GM19467 (cell line): Measurements from ENCODE around the gene HRAS.

ENCODE experiments used
- ATAC-seq: cut with Tn5 transposase; IDR thresholded peaks from one replicate; pipeline ENCODE4 v1.9.1; 2021; ENCODE audit warnings: mild to moderate bottlenecking, moderate library complexity; ENCODE audit not compliant: unreplicated experiment

The HRAS gene

DNA sequence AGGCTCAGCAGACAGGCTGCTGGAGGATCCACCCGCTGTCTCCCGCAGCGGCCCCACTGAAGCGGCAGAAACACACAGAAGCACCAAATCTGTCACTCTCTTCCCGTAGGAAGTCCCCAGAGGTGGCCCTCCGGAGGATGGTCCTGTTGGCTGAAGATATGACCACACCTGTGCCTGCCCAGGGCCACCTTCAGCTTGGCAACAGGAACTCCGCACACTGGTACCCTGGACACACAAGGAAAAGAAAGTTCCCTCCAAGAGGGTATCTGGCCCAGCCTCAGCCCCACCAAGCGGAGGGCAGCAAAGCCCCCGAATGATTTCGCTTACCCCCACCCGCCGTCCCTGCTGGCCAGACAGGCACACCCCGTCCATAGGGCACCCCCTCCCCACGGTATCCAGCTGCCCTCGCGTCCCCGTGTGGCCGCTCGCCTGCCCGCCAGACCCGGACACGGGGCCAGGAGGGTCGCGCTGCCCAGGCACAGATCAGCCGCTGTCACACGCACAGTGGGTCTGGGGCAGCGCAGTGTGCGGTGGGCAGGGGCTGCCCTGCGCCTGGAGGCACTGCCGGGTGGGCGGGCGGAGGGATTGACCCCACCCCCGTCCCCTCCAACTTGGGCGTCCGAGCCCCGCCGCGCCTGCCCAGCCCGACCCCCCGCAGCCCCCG lies 32.4 kb upstream of the HRAS start:
- ATAC-seq: no peak

DNA sequence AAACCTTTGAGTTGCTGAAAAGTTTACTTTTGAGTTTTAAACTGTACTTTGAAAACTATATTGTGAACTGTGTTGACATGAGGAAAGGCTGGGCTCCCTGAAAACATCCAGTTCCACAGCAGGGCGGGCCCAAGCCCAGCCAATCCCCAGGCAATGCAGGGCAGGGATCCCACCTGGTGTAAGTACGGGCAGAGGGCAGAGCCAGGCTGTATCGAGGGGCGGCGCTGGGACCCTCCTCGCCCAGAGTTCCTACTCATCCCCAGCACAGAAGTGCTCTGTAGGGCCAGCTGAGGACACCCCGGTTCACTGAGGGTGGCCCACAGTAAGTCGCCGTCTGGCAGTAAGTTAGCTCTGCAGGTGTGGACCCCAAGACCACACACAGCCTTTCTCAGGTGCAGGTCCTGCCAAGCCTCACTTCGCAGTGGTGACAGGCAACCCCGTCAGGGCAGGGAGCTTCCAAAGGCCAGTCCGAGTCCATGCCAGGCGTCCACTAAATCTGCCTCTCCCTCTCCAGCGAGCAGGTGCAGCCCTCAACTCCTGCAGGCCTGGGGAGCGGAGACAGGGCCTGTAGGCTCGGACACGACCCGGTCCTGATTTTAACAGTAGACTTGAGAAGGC lies 31.7 kb upstream of the HRAS start:
- no peak for ATAC-seq

DNA sequence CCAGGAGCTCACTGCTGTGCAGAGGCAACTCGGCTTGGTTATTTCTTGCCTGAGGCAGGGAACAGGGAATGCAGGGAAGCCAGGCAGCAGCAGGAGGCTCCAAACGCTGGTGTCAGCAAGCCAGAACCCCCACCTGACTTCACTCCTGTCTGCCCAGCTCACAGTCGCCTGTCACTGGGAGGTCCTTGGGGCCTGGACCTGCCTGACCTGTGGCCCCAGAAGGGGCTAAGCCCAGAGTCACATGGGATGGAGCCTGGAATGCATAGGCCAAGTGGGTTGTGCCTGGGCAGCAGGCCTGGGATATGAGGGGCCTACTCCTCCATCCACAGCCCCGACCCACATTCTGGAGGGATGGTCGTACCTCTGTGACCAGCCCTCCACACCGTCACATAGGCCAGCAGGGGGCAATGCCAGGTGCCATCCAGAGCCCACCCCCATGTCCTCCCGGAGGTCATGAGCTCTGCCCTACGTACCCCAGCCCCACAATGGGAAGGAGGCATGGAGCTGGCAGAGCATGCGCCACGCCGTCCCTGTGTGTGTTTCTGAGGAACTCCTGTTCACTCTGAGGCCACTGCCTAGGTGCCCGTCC lies 30.6 kb upstream of the HRAS start:
- ATAC-seq: no peak

DNA sequence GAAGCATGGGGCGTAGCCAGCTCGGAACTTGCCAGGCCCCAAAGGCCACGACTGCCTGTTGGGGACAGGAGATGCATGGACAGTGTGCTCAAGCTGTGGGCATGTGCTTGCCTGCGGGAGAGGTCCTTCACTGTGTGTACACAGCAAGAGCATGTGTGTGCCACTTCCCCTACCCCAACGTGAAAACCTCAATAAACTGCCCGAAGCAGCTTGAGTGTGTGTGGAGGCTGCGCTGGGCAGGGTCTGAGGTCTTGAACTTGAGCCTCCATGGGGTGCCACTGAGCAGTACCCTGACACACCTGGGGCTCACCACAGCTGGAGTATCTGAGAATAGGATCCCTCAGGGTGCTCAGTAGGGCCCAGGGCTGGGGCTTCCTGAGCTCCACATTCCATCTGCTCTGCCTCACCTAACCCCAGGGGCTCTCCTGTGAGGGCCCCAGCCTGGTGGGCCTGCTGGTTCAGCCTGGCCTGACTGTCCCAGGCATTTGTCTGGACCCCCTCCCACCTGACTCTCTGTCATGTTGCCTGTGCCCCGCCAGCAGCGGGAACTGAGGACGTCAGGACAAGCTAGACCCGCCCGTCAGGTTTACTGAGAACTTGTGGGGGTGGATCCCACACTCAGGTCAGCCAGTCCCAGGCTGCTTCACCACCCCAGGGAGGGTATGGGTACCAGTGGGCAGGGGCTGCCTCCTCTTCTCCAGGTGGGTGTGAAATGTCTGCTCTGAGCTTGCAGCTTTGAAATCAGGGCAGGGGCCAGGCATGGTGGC lies 28.6 kb upstream of the HRAS start:
- no peak for ATAC-seq

DNA sequence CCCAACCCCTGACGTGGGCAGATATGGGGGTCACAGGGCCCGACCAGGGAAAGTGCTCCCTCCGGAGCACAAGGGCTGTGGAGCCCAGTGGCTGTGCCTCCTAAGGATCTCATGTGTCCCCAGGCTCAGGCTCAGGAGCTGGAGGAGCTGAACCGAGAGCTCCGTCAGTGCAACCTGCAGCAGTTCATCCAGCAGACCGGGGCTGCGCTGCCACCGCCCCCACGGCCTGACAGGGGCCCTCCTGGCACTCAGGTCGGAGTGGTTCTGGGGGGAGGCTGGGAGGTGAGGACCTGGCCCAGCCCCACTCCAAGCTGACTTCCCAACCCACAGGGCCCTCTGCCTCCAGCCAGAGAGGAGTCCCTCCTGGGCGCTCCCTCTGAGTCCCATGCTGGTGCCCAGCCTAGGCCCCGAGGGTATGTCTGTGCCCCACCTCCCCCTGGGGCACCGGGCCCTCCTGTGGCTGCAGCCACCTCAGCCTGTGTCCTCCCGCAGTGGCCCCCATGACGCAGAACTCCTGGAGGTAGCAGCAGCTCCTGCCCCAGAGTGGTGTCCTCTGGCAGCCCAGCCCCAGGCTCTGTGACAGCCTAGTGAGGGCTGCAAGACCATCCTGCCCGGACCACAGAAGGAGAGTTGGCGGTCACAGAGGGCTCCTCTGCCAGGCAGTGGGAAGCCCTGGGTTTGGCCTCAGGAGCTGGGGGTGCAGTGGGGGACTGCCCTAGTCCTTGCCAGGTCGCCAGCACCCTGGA lies 27.9 kb upstream of the HRAS start:
- ATAC-seq: no peak

DNA sequence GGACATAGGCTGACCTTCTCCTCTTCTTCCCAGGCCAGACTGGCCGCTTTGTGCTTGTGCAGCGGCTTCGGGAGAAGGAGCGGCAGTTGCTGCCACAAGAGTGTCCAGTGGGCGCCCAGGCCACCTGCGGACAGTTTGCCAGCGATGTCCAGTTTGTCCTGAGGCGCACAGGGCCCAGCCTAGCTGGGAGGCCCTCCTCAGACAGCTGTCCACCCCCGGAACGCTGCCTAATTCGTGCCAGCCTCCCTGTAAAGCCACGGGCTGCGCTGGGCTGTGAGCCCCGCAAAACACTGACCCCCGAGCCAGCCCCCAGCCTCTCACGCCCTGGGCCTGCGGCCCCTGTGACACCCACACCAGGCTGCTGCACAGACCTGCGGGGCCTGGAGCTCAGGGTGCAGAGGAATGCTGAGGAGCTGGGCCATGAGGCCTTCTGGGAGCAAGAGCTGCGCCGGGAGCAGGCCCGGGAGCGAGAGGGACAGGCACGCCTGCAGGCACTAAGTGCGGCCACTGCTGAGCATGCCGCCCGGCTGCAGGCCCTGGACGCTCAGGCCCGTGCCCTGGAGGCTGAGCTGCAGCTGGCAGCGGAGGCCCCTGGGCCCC lies 26.8 kb upstream of the HRAS start:
- ATAC-seq: no peak

DNA sequence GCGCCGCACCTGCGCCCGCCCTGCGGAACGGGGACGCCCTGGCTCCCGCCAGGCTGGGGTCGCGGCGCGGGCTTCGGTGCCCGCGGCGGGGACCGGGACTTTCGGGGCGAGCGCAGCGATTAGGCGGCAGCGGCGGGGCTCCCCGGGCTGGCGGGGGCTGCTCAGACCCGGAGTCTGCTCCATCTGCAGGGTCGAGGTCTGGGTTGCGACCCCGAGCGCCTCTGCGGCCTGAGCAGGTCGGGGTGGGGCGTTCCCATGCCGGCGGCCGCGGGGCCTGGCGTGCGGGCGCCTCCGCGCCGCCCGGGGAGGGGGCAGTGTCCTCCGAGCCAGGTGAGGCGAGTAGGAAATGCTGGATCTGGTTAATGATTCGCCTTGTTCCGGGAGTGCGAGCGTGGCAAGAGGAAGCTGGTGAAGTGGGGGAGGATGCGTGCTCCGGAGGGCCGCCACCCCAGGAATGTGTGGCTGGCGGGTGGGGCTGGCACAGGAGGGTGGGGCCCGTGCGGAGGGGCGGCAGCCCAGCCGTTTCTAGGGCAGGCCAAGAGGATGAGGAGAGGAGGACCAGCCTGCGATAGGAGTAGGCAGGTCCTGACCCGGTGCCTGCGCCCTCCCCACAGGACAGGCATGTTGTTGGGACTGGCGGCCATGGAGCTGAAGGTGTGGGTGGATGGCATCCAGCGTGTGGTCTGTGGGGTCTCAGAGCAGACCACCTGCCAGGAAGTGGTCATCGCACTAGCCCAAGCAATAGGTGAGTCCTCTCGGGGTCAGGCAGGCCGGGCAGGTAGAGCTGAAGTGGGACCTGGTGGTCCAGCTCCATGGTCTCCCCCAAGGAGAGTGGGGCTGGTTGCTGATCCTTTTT lies 26.0 kb upstream of the HRAS start:
- peak; percentile 8 for ATAC-seq

DNA sequence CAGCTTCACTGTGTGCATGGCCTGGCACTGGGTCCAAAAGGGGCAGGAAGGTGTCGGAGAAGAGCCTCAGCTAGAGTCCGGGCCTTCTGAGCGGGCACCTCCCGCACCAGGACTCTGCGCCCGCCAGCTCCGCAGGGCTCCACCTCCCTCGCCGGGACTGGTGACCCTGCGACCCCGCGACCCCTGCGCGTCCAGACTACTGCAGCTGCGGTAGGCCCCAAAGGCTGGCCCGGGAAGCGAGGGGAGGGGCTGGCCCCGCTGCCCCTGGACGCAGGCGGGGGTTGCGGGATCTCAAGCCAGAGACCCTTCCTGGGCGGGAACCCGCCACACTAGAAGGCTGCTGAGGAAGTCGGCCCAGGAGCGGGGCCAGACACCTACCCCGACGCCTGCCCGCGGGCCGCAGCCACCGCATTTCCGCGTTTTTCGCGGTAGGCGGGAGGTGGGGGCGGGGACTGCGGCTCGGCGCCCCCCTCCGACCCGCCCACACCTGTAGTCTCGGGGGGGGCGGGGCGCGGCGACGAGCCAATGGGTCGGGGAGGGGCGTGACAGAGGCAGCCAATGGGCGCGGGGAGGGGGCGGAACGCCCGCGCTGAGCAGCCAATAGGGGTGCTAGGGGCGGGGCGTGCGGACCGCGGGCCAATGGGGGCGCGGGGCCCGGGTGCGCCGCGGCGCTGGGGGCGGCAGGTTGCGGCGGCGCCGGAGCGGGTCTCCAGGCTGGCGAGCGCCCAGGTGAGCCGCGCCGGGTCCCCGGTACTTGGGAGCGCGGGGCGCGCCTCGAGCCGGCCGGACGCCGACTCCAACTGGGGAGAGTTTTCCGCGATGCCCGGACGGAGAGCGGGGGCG lies 25.1 kb upstream of the HRAS start, which contains the start of the genes LMNTD2 and RASSF7:
Gene LMNTD2 (minus strand): TSS at position 434 of the 843 bp plus-strand sequence. CDS start 22 bp downstream, at position 412.
Gene RASSF7 (plus strand): TSS at position 666 of the 843 bp plus-strand sequence. CDS start 799 bp downstream, outside the sequence.
- peak; percentile 68 for ATAC-seq

DNA sequence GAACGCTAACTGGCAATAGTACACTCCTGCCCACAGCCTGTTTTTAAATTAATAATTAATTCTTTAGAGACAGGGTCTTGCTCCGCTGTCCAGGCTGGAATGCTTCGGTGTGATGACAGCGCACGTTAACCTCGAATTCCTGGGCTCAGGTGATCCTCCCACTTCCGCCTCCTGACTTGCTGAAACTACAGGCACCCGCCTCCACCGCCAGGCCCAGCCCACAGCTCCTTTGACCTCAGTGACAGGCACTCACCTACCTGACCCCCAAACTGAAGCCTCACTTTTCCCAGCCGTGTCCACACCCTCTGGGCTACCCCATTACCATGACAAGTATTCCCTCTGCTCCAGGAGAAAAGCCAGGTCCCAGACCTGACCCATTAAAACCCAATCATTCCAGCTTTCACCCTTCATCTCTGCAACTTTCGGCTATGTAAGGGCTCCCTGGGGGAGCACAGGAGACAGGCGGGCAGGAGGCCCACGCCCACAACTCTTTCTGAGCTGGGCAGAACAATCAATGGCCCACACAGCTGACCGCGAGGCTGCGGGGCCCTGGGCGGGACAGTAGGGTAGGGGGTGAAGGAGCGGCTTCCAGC lies 24.4 kb upstream of the HRAS start:
- ATAC-seq: no peak

DNA sequence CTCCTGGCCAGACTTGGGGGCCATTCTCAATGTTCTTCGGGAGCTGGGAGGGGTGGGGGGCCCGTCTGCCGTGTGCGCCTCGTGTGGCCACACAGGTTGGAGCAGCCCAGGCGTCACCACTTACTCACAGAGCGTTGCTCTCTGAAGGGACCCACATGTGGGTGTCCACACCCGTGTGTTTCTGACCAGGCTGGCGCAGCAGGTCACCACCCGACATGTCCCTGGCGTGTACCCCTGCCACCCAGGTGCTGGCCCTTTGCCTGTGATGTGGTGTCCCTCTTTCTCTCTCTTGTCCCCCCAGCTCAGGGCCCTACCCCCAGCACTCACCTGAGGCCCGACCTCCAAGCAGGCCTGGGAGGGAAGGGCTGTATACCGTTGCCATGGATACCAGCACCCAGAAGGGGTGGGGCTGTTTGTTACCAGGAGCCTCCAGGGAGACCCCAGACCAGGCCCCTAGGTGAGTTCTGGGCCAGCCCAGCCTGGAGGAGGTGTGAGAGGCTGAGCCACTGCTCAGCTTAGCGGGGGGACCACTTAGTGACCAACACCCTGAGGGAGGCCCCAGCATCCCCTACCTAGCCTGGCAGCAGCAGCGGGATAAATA lies 23.7 kb upstream of the HRAS start:
- no peak for ATAC-seq

DNA sequence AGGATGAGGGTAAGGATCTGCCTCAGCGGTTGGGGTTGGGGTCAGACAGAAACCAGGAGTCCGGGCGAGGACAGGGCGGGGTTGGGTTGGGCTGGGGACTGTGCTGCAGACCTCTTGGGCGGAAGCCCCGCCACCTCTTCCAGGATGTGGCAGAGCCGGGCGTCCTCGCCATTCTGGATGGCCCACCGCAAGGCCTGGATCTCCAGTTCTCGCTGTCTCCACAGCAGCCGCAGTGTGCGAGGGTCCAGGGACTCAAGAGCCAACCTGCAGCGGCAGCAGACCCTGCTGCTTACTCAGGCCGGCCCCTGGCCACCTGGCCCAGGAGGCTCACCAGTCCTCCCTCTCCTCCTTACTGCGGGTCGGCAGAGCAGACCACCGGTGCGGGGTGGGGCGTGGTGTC lies 23.1 kb upstream of the HRAS start:
- no peak for ATAC-seq

DNA sequence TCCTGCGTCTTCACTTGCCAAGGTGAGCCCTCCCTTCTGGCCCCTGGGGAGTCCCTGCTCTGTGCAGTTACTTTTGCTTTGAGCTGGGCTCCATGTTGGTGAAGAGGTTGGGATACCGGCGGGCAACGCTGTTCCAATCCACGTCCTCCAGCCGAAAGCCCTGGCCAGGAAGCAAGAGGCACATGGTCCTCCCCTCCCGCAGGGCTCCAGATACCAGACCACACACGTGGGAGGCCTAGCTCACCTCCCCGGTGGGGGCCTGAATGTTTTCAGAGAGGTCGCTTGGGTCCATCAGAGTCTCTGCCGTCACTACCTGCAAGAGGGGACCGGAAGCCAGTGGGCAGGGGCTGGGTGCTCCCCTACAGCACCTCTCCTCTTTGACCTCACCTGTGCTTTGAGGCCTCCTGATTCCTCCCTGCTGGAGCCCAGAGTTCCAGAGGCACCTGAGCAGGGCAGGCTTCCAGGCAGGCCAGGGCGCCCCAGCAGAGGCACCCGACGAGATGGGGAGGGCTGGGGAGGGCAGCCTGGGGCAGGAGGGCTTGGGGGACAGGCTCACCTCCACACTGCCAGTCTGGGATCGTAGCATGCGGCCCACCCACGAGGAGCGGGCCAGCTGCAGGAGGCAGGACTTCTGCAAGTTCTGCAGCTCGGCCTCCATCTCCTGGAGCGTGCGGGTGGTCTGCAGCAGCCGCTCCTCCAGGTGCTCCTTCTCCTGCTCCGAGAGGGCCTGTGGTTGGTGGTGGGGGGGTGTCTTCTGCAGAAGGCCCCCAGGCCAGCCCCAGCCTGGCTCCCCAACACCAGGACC lies 22.2 kb upstream of the HRAS start:
- no peak for ATAC-seq

DNA sequence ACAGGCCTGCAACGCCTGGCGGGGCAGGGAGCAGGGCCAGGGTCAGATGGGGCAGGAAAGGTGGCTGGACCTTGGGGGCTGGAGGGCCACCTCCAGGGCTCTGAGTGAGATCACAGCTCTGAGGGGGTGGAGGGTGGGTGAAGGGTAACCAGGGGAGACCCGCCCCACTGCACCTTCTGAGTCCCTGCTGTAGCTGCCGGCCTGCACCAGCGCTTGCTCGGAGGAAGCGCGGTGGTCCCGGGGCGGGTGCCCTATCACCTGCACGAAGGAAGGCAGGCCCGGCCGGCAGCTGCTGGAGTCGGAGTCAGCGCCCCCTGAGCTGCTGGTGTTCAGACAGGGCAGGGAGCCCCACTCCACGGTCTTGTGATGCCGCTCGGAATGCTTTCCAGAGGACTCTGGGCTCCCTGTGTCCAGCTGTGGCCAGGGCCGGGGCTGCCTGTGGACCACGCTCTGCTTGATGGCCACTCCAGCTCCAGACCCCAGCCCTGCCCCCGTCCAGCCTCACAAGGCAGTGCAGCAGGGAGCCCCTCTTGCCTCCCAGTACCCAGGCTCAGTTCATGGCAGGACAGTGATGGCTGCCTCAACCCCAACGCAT lies 21.4 kb upstream of the HRAS start:
- ATAC-seq: no peak

DNA sequence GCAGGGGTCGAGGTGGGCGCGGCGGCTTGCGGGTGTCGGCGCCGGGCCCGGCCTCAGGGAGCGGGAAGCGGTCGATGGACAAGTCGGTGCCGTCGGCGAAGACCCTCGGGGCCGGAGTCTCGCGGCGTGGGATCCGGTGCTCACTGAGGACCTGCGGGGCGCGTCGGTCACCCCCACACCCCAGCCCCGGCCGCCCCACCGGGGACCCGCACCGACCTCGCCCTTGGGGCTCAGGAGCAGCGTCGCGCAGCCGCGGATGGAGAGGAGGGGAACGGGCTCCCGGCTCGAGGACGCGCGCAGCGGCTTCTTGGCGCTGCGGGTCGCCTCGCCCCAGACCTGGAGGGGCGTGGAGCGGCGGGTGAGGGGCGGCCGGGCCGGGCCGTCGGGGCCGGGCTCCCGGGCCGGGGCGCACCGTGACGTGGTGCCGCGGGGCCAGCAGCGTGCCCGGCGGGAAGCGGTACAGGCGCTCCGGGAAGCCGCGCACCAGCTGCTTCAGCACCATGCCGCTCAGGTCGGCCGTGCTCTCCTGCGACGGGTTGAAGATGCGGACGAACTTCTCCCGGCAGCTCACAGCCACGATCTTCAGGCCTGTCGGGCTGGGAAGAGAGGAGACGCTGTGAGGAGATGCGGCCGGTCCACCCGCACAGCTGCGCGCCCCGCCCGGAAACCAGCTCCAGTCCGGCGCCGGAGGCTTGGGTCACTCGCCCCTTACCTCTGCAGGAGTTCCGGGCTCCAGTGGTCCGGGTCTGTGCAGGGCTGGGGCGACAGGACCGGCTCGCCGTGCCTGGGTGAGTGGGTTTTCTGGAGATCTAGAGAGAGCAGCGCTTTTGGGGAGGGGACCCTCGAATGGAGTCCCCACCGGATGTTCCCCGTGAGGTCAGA lies 20.6 kb upstream of the HRAS start:
- ATAC-seq: no peak

DNA sequence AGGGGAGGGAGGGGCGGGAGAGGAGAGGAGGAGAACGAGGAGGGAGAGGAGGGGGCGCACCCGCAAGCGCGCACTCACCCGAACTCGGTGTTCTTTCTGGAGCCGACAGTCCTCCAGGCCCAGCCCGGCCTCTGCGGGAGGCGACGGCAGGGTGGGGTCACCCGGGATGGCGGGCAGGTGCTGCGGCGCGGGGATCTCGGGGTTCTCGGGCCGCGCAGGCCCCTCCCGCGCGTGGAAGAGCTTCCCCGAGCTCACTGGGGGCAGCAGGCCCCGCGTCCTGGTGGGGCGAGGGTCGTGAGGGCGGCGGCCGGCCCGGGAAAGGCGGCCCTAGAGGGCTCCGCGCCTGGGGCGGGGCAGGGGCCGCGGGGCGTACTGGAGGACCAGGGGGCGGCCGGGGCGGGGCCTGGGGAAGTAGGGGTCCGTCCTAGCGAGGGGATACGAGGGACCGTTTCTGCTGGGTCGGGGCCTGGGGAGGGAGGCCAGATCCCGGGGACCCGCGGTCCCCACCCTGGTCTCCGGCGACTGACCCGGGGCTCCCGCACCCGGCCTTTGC lies 19.9 kb upstream of the HRAS start:
- no peak for ATAC-seq
